Stimulated activated naive CD8-positive, alpha-beta T cell treated with anti-CD3 and anti-CD28 coated beads, Interleukin-15, Interleukin-2, amounts not matched to agents 100 U/mL and 50 U/mL, for 24 hours (primary cell): ENCODE data around the gene CACNA1H.
"Not testable (repeated sequence)": the region's sequence is repeated elsewhere in the genome, so short reads cannot be mapped to it uniquely, and the experiment has no call there.

ENCODE experiments used
- ATAC-seq: fragments of 150-1000 bp; cut with Tn5 transposase; one replicate; pipeline ENCODE4 v1.10.0; 2021
- DNase-seq: peaks from one replicate; pipeline ENCODE4 v3.0.0; 2021

Gene CACNA1H

GRCh38 chr16:1213796-1214372, 61.0 kb downstream of the CACNA1H start:
- no peak for ATAC-seq

GRCh38 chr16:1214719-1215118, 61.8 kb downstream of the CACNA1H start:
- ATAC-seq (no peak), DNase-seq (no peak)

More at GRCh38 chr16:1213796-1214372, 61.0 kb downstream of the CACNA1H start:
- DNase-seq = no peak

DNA sequence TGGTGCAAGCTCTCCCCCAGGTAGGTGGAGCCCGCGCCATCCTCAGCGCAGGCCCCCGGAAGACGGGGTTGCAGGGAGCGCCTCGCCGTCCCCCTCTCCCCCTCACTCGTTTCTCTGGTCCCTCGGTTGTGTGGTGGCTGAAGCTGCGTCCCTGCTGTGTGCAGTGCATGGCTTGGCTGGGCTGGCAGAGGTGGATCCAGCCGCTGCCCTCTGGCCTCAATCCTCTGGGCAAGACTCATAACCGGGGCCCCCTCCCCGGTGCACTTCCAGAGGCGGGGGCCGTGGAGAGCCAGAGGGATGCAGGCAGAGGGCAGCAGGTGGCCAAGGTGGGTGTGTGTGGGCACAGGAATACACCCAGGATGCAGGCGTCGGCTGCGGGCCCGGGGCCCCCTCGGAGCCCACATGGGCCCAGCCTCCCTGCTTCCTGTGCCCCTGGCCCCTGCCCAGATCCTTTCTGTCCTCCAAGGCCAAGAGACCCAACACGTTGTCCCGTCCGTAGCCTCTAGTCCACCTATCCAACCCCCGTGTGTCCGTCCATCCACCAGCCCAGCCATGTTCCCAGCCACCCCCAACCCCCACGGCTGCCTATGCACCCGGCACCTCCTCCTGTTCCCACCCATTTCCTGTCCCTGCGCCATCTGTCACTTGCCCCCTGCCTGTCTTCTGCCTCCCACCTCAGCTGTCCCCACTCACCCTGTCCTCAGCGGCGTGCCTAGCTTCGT, 62.8 kb downstream of the CACNA1H start:
- DNase-seq = no peak
- ATAC-seq = no peak

DNA sequence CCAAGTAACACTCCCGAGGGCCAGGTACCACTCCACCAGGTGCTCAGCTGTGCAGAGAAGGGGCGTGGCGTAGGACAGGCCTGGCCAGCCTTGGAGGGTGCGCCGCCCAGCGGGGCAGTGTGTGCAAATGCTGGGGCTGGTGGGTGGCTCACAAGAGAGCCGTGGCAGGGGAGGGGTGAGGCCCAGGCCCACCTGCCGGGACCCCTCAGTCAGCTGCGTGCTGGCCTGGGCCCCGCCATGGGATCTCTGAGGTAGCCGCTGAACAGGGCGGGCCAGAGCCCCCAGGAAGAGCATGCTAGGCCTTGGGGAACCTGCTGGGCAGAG, 63.4 kb downstream of the CACNA1H start:
- no peak for DNase-seq
- no peak for ATAC-seq

- no peak for ATAC-seq
- DNase-seq = no peak
These were observed 63.9 kb downstream of the CACNA1H start for GRCh38 chr16:1216681-1217400.

DNA sequence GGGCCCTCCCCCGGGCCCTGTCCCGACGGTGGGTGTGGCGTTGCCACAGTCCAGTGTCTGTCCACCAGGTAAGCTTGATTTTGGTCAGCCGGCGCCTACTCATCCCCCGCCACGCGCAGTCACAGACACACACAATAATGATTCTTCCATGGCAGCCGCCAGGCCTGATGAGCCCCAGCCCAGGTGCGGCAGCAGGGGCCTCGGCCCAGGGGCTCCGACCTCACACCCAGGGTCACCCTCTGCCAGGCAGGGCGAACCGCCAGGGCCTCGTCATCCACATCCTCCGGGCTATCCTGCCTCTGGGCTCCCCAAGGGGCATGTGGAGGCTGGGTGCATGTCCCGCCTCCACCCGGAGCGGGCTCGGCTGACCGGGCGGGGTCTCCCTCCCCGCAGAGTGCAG, 64.6 kb downstream of the CACNA1H start:
- DNase-seq (no peak), ATAC-seq (no peak)

DNA sequence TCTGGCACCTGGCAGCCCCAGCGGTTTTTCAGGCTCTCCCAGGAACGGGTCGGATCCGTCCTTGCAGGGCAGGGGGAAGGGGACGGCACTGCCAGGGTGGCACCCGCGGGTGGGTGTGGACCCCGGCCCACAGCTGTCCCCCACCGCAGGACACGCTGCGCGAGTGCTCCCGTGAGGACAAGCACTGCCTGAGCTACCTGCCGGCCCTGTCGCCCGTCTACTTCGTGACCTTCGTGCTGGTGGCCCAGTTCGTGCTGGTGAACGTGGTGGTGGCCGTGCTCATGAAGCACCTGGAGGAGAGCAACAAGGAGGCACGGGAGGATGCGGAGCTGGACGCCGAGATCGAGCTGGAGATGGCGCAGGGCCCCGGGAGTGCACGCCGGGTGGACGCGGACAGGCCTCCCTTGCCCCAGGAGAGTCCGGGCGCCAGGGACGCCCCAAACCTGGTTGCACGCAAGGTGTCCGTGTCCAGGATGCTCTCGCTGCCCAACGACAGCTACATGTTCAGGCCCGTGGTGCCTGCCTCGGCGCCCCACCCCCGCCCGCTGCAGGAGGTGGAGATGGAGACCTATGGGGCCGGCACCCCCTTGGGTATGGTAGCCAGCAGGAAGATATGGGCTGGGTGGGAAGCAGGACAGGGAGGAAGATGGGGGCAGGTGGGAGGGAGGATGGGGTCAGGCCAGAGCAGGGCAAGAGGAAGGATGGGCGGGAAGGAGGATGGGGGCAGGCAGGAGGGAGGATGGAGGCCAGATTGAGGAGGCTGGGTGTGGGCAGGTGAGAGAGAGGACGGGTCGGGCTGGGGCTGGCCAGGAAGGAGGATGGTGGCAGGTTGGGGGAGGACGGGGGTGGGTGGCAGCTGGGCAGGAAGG, 65.4 kb downstream of the CACNA1H start:
- DNase-seq = no peak
- no peak for ATAC-seq

DNA sequence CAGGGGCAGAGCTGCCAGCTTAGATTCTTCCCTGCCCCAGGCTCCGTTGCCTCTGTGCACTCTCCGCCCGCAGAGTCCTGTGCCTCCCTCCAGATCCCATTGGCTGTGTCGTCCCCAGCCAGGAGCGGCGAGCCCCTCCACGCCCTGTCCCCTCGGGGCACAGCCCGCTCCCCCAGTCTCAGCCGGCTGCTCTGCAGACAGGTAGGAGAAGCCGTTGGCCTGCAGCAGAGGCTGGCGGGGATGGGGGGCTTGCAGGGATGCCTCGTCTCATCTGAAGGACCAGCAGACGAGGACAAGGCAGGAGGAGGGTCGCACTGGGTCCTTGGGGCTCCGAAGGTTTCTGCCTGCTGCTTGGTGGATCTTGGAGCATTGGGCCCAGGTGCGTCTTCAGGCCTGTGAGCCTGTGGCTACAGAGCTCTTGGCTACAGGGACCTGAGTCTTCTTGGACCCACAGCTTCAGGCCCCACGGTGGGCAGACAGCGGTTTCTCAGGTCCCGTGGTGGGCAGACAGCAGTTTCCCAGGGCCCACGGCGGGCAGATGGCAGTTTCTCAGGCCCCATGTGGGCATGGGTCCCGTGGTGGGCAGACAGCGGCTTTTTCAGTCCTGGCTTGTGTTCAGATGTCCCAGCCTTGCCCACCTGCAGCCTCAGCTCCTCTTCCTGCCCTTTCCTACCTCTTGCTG, 66.2 kb downstream of the CACNA1H start:
- ATAC-seq = no peak

DNA sequence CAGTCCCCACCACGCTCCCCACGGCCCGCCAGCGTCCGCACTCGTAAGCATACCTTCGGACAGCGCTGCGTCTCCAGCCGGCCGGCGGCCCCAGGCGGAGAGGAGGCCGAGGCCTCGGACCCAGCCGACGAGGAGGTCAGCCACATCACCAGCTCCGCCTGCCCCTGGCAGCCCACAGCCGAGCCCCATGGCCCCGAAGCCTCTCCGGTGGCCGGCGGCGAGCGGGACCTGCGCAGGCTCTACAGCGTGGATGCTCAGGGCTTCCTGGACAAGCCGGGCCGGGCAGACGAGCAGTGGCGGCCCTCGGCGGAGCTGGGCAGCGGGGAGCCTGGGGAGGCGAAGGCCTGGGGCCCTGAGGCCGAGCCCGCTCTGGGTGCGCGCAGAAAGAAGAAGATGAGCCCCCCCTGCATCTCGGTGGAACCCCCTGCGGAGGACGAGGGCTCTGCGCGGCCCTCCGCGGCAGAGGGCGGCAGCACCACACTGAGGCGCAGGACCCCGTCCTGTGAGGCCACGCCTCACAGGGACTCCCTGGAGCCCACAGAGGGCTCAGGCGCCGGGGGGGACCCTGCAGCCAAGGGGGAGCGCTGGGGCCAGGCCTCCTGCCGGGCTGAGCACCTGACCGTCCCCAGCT, 67.3 kb downstream of the CACNA1H start:
- no peak for ATAC-seq
- DNase-seq = no peak

More for the DNA sequence above, 66.2 kb downstream of the CACNA1H start:
- DNase-seq = no peak

DNA sequence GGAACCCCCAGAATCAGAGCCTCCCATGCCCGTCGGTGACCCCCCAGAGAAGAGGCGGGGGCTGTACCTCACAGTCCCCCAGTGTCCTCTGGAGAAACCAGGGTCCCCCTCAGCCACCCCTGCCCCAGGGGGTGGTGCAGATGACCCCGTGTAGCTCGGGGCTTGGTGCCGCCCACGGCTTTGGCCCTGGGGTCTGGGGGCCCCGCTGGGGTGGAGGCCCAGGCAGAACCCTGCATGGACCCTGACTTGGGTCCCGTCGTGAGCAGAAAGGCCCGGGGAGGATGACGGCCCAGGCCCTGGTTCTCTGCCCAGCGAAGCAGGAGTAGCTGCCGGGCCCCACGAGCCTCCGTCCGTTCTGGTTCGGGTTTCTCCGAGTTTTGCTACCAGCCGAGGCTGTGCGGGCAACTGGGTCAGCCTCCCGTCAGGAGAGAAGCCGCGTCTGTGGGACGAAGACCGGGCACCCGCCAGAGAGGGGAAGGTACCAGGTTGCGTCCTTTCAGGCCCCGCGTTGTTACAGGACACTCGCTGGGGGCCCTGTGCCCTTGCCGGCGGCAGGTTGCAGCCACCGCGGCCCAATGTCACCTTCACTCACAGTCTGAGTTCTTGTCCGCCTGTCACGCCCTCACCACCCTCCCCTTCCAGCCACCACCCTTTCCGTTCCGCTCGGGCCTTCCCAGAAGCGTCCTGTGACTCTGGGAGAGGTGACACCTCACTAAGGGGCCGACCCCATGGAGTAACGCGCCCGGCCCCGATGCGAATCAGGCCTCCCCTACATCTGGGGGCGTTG, 68.1 kb downstream of the CACNA1H start:
- no peak for ATAC-seq
- no peak for DNase-seq

- ATAC-seq (no peak), DNase-seq (no peak)
These were observed 69.0 kb downstream of the CACNA1H start for GRCh38 chr16:1221628-1222552.

DNA sequence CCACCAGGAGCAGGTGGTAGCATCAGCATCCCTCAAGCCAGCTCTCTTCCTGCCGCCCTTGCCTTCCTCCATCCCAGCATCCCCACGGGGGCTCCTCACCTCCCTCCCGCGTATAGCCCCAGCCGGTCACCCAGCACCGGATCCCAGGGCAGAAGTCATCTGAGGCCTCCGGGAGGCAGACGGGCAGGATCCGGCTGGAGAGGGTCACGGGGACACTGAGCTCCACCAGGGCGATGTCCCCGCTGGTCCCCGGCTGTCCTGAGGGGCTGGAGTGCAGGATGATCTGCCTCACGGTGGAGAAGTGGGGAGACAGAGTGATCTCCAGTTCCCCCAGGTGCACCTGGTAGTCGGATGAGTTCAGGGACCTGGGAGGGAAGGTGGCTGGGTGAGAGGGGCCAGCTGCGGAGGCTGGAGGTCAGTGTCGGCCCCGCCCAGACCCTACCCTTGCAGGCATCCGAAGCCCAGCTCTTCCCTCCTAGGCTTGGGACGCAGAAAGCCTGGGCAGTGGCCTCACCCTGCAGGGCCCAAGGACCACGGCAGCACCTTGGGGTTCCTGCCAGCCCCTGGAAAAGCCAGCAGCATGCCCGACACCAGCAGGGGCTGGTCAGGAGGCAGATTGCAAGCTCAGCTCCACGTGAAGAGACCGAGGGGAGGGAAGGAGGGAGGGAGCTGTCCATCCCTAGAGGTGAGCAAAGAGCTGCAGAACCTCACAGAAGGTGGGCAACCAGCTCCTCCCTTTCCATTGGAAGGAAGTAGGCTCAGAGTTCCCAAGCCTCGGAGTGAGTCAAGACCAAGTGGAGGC, 69.8 kb downstream of the CACNA1H start:
- DNase-seq (no peak), ATAC-seq (no peak)

DNA sequence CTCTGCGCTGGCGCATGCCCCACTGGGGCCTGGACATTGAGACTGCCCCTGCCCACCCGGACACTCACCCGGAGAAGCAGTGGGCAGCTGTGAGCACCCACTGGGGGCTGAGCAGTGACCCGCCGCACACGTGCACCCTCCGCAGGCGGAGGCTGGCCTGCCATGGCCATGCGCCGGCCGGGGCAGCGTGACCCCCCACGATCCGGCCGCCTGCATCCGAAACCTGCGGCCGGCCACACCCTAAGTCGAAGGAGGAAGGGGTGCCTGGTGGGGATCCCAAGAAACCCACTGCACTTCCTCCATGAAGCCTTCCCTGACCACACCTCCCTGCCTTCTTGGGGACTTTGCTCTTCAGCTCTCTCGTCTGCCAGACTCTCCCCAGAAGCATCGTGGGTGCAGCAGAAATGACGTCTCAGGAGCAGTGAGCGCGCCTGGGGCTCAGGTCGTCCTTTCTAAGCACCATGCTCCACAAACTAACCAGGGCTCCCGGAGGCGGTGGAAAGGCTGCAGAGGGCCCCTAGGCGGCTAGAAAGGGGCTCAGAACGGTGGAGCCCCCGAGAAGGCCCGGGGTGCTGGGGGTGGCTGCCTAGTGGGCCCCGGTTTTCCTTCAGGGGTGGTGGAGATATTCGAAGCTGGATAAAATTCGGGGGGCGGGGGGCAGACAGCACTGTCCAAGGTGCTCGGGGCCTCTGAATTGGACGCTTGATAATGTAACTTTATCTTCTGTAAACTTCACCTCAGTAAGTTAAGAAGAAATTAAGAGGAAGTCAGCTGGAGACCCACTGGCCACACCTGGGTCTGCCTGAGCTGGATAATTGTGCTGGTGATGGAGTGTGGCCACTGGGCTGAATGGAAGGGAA, 70.7 kb downstream of the CACNA1H start:
- DNase-seq (no peak), ATAC-seq (no peak)

GRCh38 chr16:1224558-1224957, 71.7 kb downstream of the CACNA1H start:
- ATAC-seq (no peak), DNase-seq (no peak)

GRCh38 chr16:1225051-1225451, 72.1 kb downstream of the CACNA1H start, which contains the start of gene TPSG1:
TPSG1 (minus strand) TSS chr16:1225268; CDS start chr16:1225252, 16 bp downstream.
- DNase-seq = no peak
- no peak for ATAC-seq

GRCh38 chr16:1225728-1226311, 72.9 kb downstream of the CACNA1H start:
- not testable (repeated sequence) for ATAC-seq, DNase-seq

GRCh38 chr16:1226692-1227091, 73.8 kb downstream of the CACNA1H start:
- ATAC-seq, DNase-seq: not testable (repeated sequence)
